Adrenal gland (tissue), 12 donors: ENCODE measurements around the gene KLF16. TPM values are rescaled to one million over a fixed set of nuclear protein-coding genes. Genes with fewer than 3 reads are reported as not detected.
A peak's percentile ranks its signal among the peaks of the same experiment; 100 is the strongest.

Source experiments
- DNase-seq, 7 donors: peaks; one replicate each; pipeline ENCODE4 v3.0.0-alpha.2; 2019 to 2020
- H3K27ac ChIP-seq, 5 donors: fragments of 200-600 bp; sonication (generic) in 4 of 5; 1 replicate in 3 of 5; 2 replicates in 2 of 5; pipeline versions ENCODE4 v1.5.1 to v1.8.0; 2016 to 2020; ENCODE audit warnings: mild to moderate bottlenecking in 1 of 5
- H3K27me3 ChIP-seq: fragments of 200-600 bp; 2 replicates; pipeline ENCODE4 v1.8.0; 2021
- H3K36me3 ChIP-seq, 2 donors: fragments of 200-600 bp; replicated peaks in 1 of 2; 1 replicate in 1 of 2; 2 replicates in 1 of 2; pipeline versions ENCODE4 v1.5.1 to v1.8.0; 2018 to 2022
- H3K4me1 ChIP-seq, 2 donors: fragments of 200-600 bp; replicated peaks in 1 of 2; 1 replicate in 1 of 2; 2 replicates in 1 of 2; pipeline versions ENCODE4 v1.5.1 to v1.8.0; 2018 to 2021
- H3K4me3 ChIP-seq, 4 donors: fragments of 200-600 bp; sonication (generic) in 3 of 4; one replicate each; pipeline ENCODE4 v1.5.1; 2016 to 2018
- H3K9me3 ChIP-seq, 3 donors: fragments of 200-600 bp; sonication (generic) in 1 of 3; replicated peaks in 1 of 3; 1 replicate in 2 of 3; 2 replicates in 1 of 3; pipeline versions ENCODE4 v1.5.1 to v1.8.0; 2016 to 2021
- CTCF ChIP-seq, 6 experiments: fragments of 450-650 bp in 4 of 6; fragments of 200-600 bp in 2 of 6; sonication (generic) in 1 of 6; IDR thresholded peaks; 1 replicate in 5 of 6; 2 replicates in 1 of 6; pipeline versions ENCODE4 v1.5.1 to v1.8.0; 2016 to 2021; ENCODE audit warnings: antibody characterized with exemption in 6 of 6, mild to moderate bottlenecking in 2 of 6, moderate library complexity in 1 of 6
- POLR2A ChIP-seq, 2 donors: fragments of 450-650 bp; IDR thresholded peaks; one replicate each; pipeline ENCODE4 v1.6.1; 2017; ENCODE audit warnings: antibody characterized with exemption in 2 of 2, mild to moderate bottlenecking in 2 of 2, moderate library complexity in 1 of 2
- WGBS, 4 donors: extraction: QIAGEN DNeasy Blood & Tissue Kit in 2 of 4; methylation state at CpG; one replicate each; pipeline versions ENCODE4 v1.1.5 to v1.1.7; 2013 to 2017; 5-methylcytosine and 5-hydroxymethylcytosine counted together
- intact Hi-C, 2 donors: fragments of 100-400 bp; cut with DNase I; formaldehyde crosslinking; loops; one replicate each; pipeline versions ENCODE4 v1.14.1 to v1.15.0; 2022 to 2023
- polyA plus RNA-seq, 3 donors: library from polyadenylated mRNA; stranded (reverse); fragments of 200-250 nt in 2 of 3; fragments of 350-450 nt in 1 of 3; fragmentation: Illumina TruSeq in 1 of 3; extraction: RNeasy Lipid Tissue Mini Kit (QIAGEN cat#74804) in 1 of 3; gene quantifications; one replicate each; pipeline ENCODE4 v1.2.3, GENCODE V29; 2013 to 2014
- total RNA-seq, 9 donors: library from RNA; depleted of rRNA in 4 of 9; stranded (reverse); fragments of >200 nt in 4 of 9; fragments of 120-200 nt in 1 of 9; fragmentation: NEBNext Ultra II Directional in 1 of 9; extraction: Animal tissue kit (Norgen Biotek cat#: 25700) in 1 of 9; gene quantifications; one replicate each; pipeline versions ENCODE4 v1.1.0 to v1.2.4, GENCODE V29; 2013 to 2023
- donor health status: healthy with polysubstance abuse.
- donor health status: Bipolar disorder and iron deficiency.
- donor health status: DM: yes; HTN: yes; CAD: no.
- donor health status: DM: no; HTN: no; CAD: no.
- donor health status: DM: no; HTN: no; CAD: no.
- donor health status: DM: yes; HTN: yes; CAD: no.

Gene KLF16
- total and polyA plus RNA-seq, 12 donors, result 2.0 to 28.1 (median 13.9) TPM

DNA sequence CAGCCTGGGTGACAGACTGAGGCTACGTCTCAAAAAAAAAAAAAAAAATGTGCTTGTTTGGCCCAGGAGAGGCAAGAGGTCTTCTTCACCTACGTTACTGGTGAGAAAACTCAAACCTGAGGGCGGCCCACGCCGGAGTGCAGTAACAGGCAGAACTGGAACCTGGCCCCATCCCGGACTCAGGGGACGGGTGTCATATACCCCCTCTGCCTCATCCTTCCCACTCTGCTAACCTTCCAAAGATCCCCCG, 41.4 kb upstream of the KLF16 start:
- Histone ChIP-seq H3K27ac (peak overlapping the region in 3 of 5 donors; percentile 13 to 89 (median 86)), H3K4me1 (peaks cover 6 to 25% of the 10 kb centered on the region in 2 donors), H3K9me3 (no peaks in the 10 kb centered on the region), H3K36me3 (no peaks in the 10 kb centered on the region), H3K27me3 (no peaks in the 10 kb centered on the region), H3K4me3 (peak overlapping the region in 1 of 4 donors; percentile 14)
- TF ChIP-seq POLR2A (IDR thresholded peaks at IDR 0.05), result no peak
- no peak for TF ChIP-seq CTCF (IDR thresholded peaks at IDR 0.05)
- no peak for DNase-seq
- intact Hi-C loops, result no loop called here
- WGBS, 4 donors, result 36 to 44% (median 42%) methylated on average over 7 to 8 of the region's 8 CpGs

GRCh38 chr19:1902923-1903322, 39.5 kb upstream of the KLF16 start:
- WGBS, 4 donors, result 57 to 69% (median 62%) methylated on average over 6 of the region's 6 CpGs
- no peak for DNase-seq
- intact Hi-C loops, result no loop called here
- no peaks in the 10 kb centered on the region for H3K27me3 ChIP-seq
- no peaks in the 10 kb centered on the region for H3K9me3 ChIP-seq
- no peak overlapping the region for H3K4me3 ChIP-seq
- no peaks in the 10 kb centered on the region for H3K36me3 ChIP-seq
- H3K27ac ChIP-seq, result peak overlapping the region in 1 of 5 donors; percentile 8
- TF ChIP-seq CTCF (IDR thresholded peaks at IDR 0.05) (no peak), POLR2A (IDR thresholded peaks at IDR 0.05) (no peak)
- H3K4me1 ChIP-seq, result peaks cover 6 to 18% of the 10 kb centered on the region in 2 donors

- H3K4me3 ChIP-seq, result no peak overlapping the region
- no peaks in the 10 kb centered on the region for H3K9me3 ChIP-seq
- no peak for TF ChIP-seq CTCF (IDR thresholded peaks at IDR 0.05)
- no peak for TF ChIP-seq POLR2A (IDR thresholded peaks at IDR 0.05)
- peak overlapping the region in 4 of 5 donors; percentile 39 to 86 (median 56) for H3K27ac ChIP-seq
- no peaks in the 10 kb centered on the region for H3K36me3 ChIP-seq
- intact Hi-C loops, result no loop called here
- 71 to 87% (median 77%) methylated on average over 16 of the region's 16 CpGs for whole genome bisulfite sequencing, 4 donors
- H3K27me3 ChIP-seq, result no peaks in the 10 kb centered on the region
- peak in 6 of 7 donors; percentile 49 to 78 (median 69) for DNase-seq
- peaks cover 0 to 18% of the 10 kb centered on the region in 2 donors for H3K4me1 ChIP-seq
Measured at GRCh38 chr19:1901940-1902404, 38.6 kb upstream of the KLF16 start.

- 73 to 88% (median 82%) methylated on average over 8 to 13 of the region's 13 CpGs for WGBS, 4 donors
- no peak overlapping the region for H3K4me3 ChIP-seq
- intact Hi-C loops, result no loop called here
Measured at GRCh38 chr19:1896508-1896907, 33.1 kb upstream of the KLF16 start.

More at GRCh38 chr19:1896508-1896907, 33.1 kb upstream of the KLF16 start:
- peak overlapping the region in 2 of 5 donors; percentile 8 to 34 for H3K27ac ChIP-seq
- H3K27me3 ChIP-seq, result no peaks in the 10 kb centered on the region
- peaks cover 0 to 10% of the 10 kb centered on the region in 2 donors for H3K4me1 ChIP-seq
- peak in 1 of 7 donors; percentile 14 for DNase-seq
- no peaks in the 10 kb centered on the region for H3K36me3 ChIP-seq
- TF ChIP-seq POLR2A (IDR thresholded peaks at IDR 0.05) (no peak), CTCF (IDR thresholded peaks at IDR 0.05) (no peak)
- H3K9me3 ChIP-seq, result no peaks in the 10 kb centered on the region
